GM12878 (cell line): Measurements from ENCODE around the gene ZNF177. TPM values are rescaled to one million over a fixed set of nuclear protein-coding genes. Genes with fewer than 3 reads are reported as not detected.

ENCODE experiments used
- ATAC-seq: fragments of 200-7000 bp; cut with Tn5 transposase; 3 replicates; pipeline ENCODE4 v1.9.1; 2020; ENCODE audit warnings: mild to moderate bottlenecking, moderate library complexity
- BruUV-seq: library from RNA; stranded (reverse); fragments of 400-500 nt; replicated peaks from 2 replicates; lab custom pipeline; 2021; lab: Mats Ljungman, UMichigan
- CTCF ChIA-PET: fragments of 300-600 bp; sonication (Branson Sonifier 250); formaldehyde crosslinking; extraction: SDS; loops from one replicate; lab custom pipeline; 2021; ENCODE audit warnings: inconsistent platforms; lab: Yijun Ruan, JAX
- POLR2A ChIA-PET: fragments of 350-600 bp; formaldehyde crosslinking; extraction: SDS; loops from one replicate; lab custom pipeline; 2021; ENCODE audit warnings: inconsistent platforms; lab: Charles Lee
- RAD21 ChIA-PET: fragments of 300-600 bp; sonication (Branson Sonifier 250); formaldehyde crosslinking; loops from one replicate; lab custom pipeline; 2023; ENCODE audit warnings: antibody characterized with exemption; ENCODE audit not compliant: unreplicated experiment; lab: Charles Lee
- SMC1A ChIA-PET: fragments of 300-600 bp; sonication (Branson Sonifier 250); formaldehyde crosslinking; loops from one replicate; lab custom pipeline; 2023; ENCODE audit not compliant: unreplicated experiment, uncharacterized antibody; lab: Charles Lee
- DNase-seq: peaks from one replicate; pipeline ENCODE4 v3.0.0-alpha.2; 2011; ENCODE audit warnings: low read depth, low spot score
- FAIRE-seq: peaks from 3 replicates; lab custom pipeline; 2011; peaks lifted over from hg19 to GRCh38; lab: Jason Lieb, UNC
- H2AFZ ChIP-seq: 2 replicates; pipeline ENCODE4 v1.6.0; 2011; ENCODE audit warnings: low read depth, low read length, control low read depth; ENCODE audit not compliant: control insufficient read depth
- H3K27ac ChIP-seq: 2 replicates; pipeline ENCODE4 v1.5.1; 2011; ENCODE audit warnings: control low read depth; ENCODE audit not compliant: control insufficient read depth, insufficient read depth
- H3K27me3 ChIP-seq, 2 experiments: replicated peaks in 1 of 2; 2 replicates each; pipeline versions ENCODE4 v1.6.0 to v1.6.1; 2011; ENCODE audit warnings: low read length in 1 of 2; ENCODE audit not compliant: control insufficient read depth in 2 of 2, insufficient read depth in 2 of 2
- H3K36me3 ChIP-seq, 2 experiments: 2 replicates each; pipeline ENCODE4 v1.5.1; 2011; ENCODE audit warnings: low read length in 1 of 2; ENCODE audit not compliant: control insufficient read depth in 2 of 2, insufficient read depth in 2 of 2
- H3K4me1 ChIP-seq: 2 replicates; pipeline ENCODE4 v1.6.1; 2011; ENCODE audit warnings: mild to moderate bottlenecking, low read length, moderate library complexity, mixed read lengths; ENCODE audit not compliant: control insufficient read depth, insufficient read depth
- H3K4me2 ChIP-seq: 2 replicates; pipeline ENCODE4 v1.6.0; 2011; ENCODE audit warnings: control low read depth; ENCODE audit not compliant: control insufficient read depth, insufficient read depth
- H3K4me3 ChIP-seq: fragments of 200-600 bp; sonication (generic); 2 replicates; pipeline ENCODE4 v1.5.1; 2016
- H3K79me2 ChIP-seq: 2 replicates; pipeline ENCODE4 v1.6.0; 2011; ENCODE audit warnings: low read length; ENCODE audit not compliant: control insufficient read depth, insufficient read depth
- H3K9ac ChIP-seq: 2 replicates; pipeline ENCODE4 v1.8.0; 2011; ENCODE audit warnings: low read length, control low read depth, mixed read lengths; ENCODE audit not compliant: control insufficient read depth, insufficient read depth
- H3K9me3 ChIP-seq: replicated peaks from 3 replicates; pipeline ENCODE4 v1.5.1; 2011; ENCODE audit warnings: mild to moderate bottlenecking, low read length; ENCODE audit not compliant: control insufficient read depth, insufficient read depth
- H4K20me1 ChIP-seq: 2 replicates; pipeline ENCODE4 v1.6.0; 2011; ENCODE audit not compliant: control insufficient read depth, insufficient read depth
- CREM ChIP-seq: IDR thresholded peaks from 2 replicates; pipeline ENCODE4 v1.6.1; 2014; ENCODE audit warnings: antibody characterized with exemption, low read depth
- EGR1 ChIP-seq, 2 experiments: IDR thresholded peaks; 1 replicate in 1 of 2; 2 replicates in 1 of 2; pipeline ENCODE4 v1.6.1; 2011 to 2012; ENCODE audit warnings: low read depth in 2 of 2, low read length in 2 of 2, borderline replicate concordance in 1 of 2, mild to moderate bottlenecking in 1 of 2, moderate library complexity in 1 of 2
- RAD21 ChIP-seq: IDR thresholded peaks from 2 replicates; pipeline ENCODE4 v1.6.1; 2011; ENCODE audit warnings: mild to moderate bottlenecking, low read depth, low read length, moderate library complexity; ENCODE audit not compliant: insufficient read depth
- TCF7 ChIP-seq: IDR thresholded peaks from 2 replicates; pipeline ENCODE4 v1.6.1; 2014; ENCODE audit warnings: antibody characterized with exemption, borderline replicate concordance
- WGBS: methylation state at CpG from one replicate; pipeline ENCODE4 v1.1.6; 2016; ENCODE audit warnings: low lambda C conversion rate; ENCODE audit not compliant: insufficient replicate concordance, insufficient coverage; ENCODE audit errors: missing lambda C conversion rate; 5-methylcytosine and 5-hydroxymethylcytosine counted together
- in situ Hi-C: fragments of 300-500 bp; cut with MboI; formaldehyde crosslinking; loops from 9 replicates; pipeline ENCODE4 v1.14.3; 2018; ENCODE audit warnings: mixed read lengths
- intact Hi-C: fragments of 100-400 bp; cut with micrococcal nuclease; formaldehyde crosslinking; loops from one replicate; pipeline ENCODE4 v1.14.2; 2022; ENCODE audit not compliant: unreplicated experiment
- polyA plus RNA-seq, 11 experiments: library from polyadenylated mRNA; depleted of rRNA in 4 of 11; unstranded in 6 of 11; stranded (reverse) in 5 of 11; fragments of >200 nt; fragmentation: Nextera tagmentation in 4 of 11; fragmentation: Illumina TruSeq in 1 of 11; extraction: Ambion mirVana in 4 of 11; extraction: Trizol in 1 of 11; gene quantifications; 1 replicate in 1 of 11; 2 replicates in 10 of 11; pipeline versions ENCODE4 v1.2.1 to v1.2.3, GENCODE V29; 2011 to 2016; ENCODE audit warnings: inconsistent platforms in 2 of 11, missing spikeins in 2 of 11, low read depth in 1 of 11
- total RNA-seq, 4 experiments: library from RNA; depleted of rRNA in 3 of 4; stranded (reverse); fragments of >200 nt in 3 of 4; fragmentation: Illumina TruSeq in 1 of 4; extraction: Trizol in 1 of 4; gene quantifications; 2 replicates each; pipeline versions ENCODE4 v1.2.1 to v1.2.3, GENCODE V29; 2013 to 2021
- TF ChIP-seq, protein P1 (sequence below): IDR thresholded peaks from 2 replicates; pipeline ENCODE4 v1.6.1; 2012; ENCODE audit warnings: low read depth, low read length, improper control_type of control experiment
- TF ChIP-seq, protein P2 (sequence below), 3 experiments: IDR thresholded peaks in 2 of 3; conservative IDR thresholded peaks in 1 of 3; 2 replicates each; pipeline ENCODE4 v1.5.1; 2011; ENCODE audit warnings: low read depth in 3 of 3, low read length in 3 of 3, mild to moderate bottlenecking in 3 of 3, control low read depth in 2 of 3, moderate library complexity in 2 of 3, inconsistent platforms in 1 of 3, mixed read lengths in 1 of 3; ENCODE audit not compliant: control insufficient read depth in 2 of 3, insufficient read depth in 1 of 3; ENCODE audit errors: extremely low read depth in 1 of 3

The ZNF177 gene
- total and polyA plus RNA-seq, 10 of the 15 experiments (the other 5 are each of a cell fraction or from before 2014, with no cell fraction given): 0.05 to 0.98 (median 0.31) TPM; not detected in 1

DNA sequence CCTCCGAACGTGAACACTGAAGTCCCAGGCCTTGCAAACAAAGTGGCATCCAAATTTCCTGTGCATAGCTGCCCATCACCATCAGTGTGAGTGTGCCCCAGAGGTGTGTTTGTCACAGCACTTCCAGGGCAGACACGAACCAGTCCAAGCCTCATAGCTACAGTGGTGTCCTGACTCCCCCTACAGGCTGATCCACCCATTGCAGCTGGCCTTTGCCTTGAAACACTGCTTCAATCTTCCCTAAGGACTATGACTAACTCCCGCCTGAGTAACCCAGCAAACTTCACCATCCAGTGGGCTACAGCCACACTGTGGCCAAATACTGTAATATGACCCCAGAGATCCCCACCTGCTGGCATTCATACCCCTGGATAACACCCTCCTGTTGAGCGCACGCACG, 68.7 kb downstream of the ZNF177 start:
- intact Hi-C loops (loop anchor here (10.0 kb wide), 1 partner anchor 117 kb away; no protein-coding TSS in a partner anchor), in situ Hi-C loops (no loop called here)
- Histone ChIP-seq H3K4me2 (no peak overlapping the region), H2AFZ (no peak overlapping the region), H4K20me1 (no peaks in the 10 kb centered on the region), H3K27me3 (no peaks in the 10 kb centered on the region), H3K4me1 (no peaks in the 10 kb centered on the region), H3K9me3 (peaks cover 1% of the 10 kb centered on the region; the same call in 2 of the 3 replicates), H3K27ac (no peak overlapping the region), H3K36me3 (peaks cover 0 to 16% of the 10 kb centered on the region in 2 experiments), H3K79me2 (peaks cover 6% of the 10 kb centered on the region), H3K9ac (no peak overlapping the region), H3K4me3 (no peak overlapping the region)
- TF ChIP-seq EGR1 (IDR thresholded peaks at IDR 0.05; ENCODE audit: borderline replicate concordance in 1 of 2, low read depth in 2 of 2, low read length in 2 of 2) (no peak), TCF7 (no peak), RAD21 (0 out of 2 replicates have a peak, but pooled peaks have one; percentile 24), CREM (no peak)
- TF ChIP-seq, protein P1, sequence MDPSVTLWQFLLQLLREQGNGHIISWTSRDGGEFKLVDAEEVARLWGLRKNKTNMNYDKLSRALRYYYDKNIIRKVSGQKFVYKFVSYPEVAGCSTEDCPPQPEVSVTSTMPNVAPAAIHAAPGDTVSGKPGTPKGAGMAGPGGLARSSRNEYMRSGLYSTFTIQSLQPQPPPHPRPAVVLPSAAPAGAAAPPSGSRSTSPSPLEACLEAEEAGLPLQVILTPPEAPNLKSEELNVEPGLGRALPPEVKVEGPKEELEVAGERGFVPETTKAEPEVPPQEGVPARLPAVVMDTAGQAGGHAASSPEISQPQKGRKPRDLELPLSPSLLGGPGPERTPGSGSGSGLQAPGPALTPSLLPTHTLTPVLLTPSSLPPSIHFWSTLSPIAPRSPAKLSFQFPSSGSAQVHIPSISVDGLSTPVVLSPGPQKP: no peak
- TF ChIP-seq, protein P2, sequence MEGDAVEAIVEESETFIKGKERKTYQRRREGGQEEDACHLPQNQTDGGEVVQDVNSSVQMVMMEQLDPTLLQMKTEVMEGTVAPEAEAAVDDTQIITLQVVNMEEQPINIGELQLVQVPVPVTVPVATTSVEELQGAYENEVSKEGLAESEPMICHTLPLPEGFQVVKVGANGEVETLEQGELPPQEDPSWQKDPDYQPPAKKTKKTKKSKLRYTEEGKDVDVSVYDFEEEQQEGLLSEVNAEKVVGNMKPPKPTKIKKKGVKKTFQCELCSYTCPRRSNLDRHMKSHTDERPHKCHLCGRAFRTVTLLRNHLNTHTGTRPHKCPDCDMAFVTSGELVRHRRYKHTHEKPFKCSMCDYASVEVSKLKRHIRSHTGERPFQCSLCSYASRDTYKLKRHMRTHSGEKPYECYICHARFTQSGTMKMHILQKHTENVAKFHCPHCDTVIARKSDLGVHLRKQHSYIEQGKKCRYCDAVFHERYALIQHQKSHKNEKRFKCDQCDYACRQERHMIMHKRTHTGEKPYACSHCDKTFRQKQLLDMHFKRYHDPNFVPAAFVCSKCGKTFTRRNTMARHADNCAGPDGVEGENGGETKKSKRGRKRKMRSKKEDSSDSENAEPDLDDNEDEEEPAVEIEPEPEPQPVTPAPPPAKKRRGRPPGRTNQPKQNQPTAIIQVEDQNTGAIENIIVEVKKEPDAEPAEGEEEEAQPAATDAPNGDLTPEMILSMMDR (IDR thresholded peaks at IDR 0.05 in 2 of 3, conservative IDR thresholded peaks at IDR 0.05 in 1 of 3; ENCODE audit: control insufficient read depth in 2 of 3, extremely low read depth in 1 of 3, insufficient read depth in 1 of 3, low read depth in 3 of 3, low read length in 3 of 3): peak; percentile 14 to 41 (median 25); a peak in 3 of 6 replicates
- ChIA-PET POLR2A (no interaction called here), RAD21 (interaction anchor here (0.6 kb wide), 1 partner anchor 223 kb away, joined by 3 read pairs; no protein-coding TSS in a partner anchor), CTCF (interaction anchor here (0.6 to 1.3 kb wide), 3 partner anchors 14 to 296 kb away, joined by 3 to 4 read pairs (median 3); no protein-coding TSS in a partner anchor), SMC1A (no interaction called here)
- FAIRE-seq (no peak), ATAC-seq (no peak), DNase-seq (no peak)
- WGBS: 99% methylated on average over 7 of the region's 7 CpGs
- no TSS peak for BruUV-seq

Other genes with a start within 250 kb of the ZNF177 start
Only the 7 nearest of the 12 such genes appear.
- not detected in 2 replicates for gene OR7D4, start 143.4 kb upstream of the ZNF177 start, total RNA-seq (2014; rRNA removed)
- gene OR7D4, start 143.4 kb upstream of the ZNF177 start, total RNA-seq (2014; rRNA removed; fragmentation: Illumina TruSeq; extraction: Trizol): not detected in 2 replicates
- not detected in 2 replicates for gene OR7D4, start 143.4 kb upstream of the ZNF177 start, total RNA-seq (2021)
- gene OR7D4, start 143.4 kb upstream of the ZNF177 start, polyA plus RNA-seq (2011; rRNA removed): not detected in 2 replicates
- not detected in 2 replicates for gene OR7D4, start 143.4 kb upstream of the ZNF177 start, polyA plus RNA-seq (2014; fragmentation: Illumina TruSeq; extraction: Trizol)
- not detected for gene OR7D4, start 143.4 kb upstream of the ZNF177 start, polyA plus RNA-seq (2014; fragmentation: Nextera tagmentation; extraction: Ambion mirVana)
- gene OR7D4, start 143.4 kb upstream of the ZNF177 start, polyA plus RNA-seq (2014; rRNA removed): not detected in 2 replicates
- gene OR7D4, start 143.4 kb upstream of the ZNF177 start, polyA plus RNA-seq (2016; fragmentation: Nextera tagmentation; extraction: Ambion mirVana): not detected
- not detected in 2 replicates for gene OR7E24, start 112.1 kb upstream of the ZNF177 start, total RNA-seq (2014; rRNA removed)
- gene OR7E24, start 112.1 kb upstream of the ZNF177 start, total RNA-seq (2014; rRNA removed; fragmentation: Illumina TruSeq; extraction: Trizol): not detected in 2 replicates
- not detected in 2 replicates for gene OR7E24, start 112.1 kb upstream of the ZNF177 start, total RNA-seq (2021)
- gene OR7E24, start 112.1 kb upstream of the ZNF177 start, polyA plus RNA-seq (2011; rRNA removed): not detected in 2 replicates
- not detected in 2 replicates for gene OR7E24, start 112.1 kb upstream of the ZNF177 start, polyA plus RNA-seq (2014; fragmentation: Illumina TruSeq; extraction: Trizol)
- gene OR7E24, start 112.1 kb upstream of the ZNF177 start, polyA plus RNA-seq (2014; fragmentation: Nextera tagmentation; extraction: Ambion mirVana): not detected
- gene OR7E24, start 112.1 kb upstream of the ZNF177 start, polyA plus RNA-seq (2014; rRNA removed): not detected in 2 replicates
- not detected for gene OR7E24, start 112.1 kb upstream of the ZNF177 start, polyA plus RNA-seq (2016; fragmentation: Nextera tagmentation; extraction: Ambion mirVana)
- 2.1 and 3.0 TPM in 2 replicates for gene ZNF699, start 53.2 kb upstream of the ZNF177 start, total RNA-seq (2014; rRNA removed)
- gene ZNF699, start 53.2 kb upstream of the ZNF177 start, total RNA-seq (2014; rRNA removed; fragmentation: Illumina TruSeq; extraction: Trizol): 2.6 and 2.9 TPM in 2 replicates
- 2.2 and 3.6 TPM in 2 replicates for gene ZNF699, start 53.2 kb upstream of the ZNF177 start, total RNA-seq (2021)
- gene ZNF699, start 53.2 kb upstream of the ZNF177 start, polyA plus RNA-seq (2011; rRNA removed): 2.4 and 3.9 TPM in 2 replicates
- gene ZNF699, start 53.2 kb upstream of the ZNF177 start, polyA plus RNA-seq (2014; fragmentation: Illumina TruSeq; extraction: Trizol): 1.7 and 2.4 TPM in 2 replicates
- under 1 TPM; 0.04 to 0.31 TPM for gene ZNF699, start 53.2 kb upstream of the ZNF177 start, polyA plus RNA-seq (2014; fragmentation: Nextera tagmentation; extraction: Ambion mirVana)
- gene ZNF699, start 53.2 kb upstream of the ZNF177 start, polyA plus RNA-seq (2014; rRNA removed): 1.5 and 1.7 TPM in 2 replicates
- 1 to 10 TPM; 1.4 to 1.5 TPM for gene ZNF699, start 53.2 kb upstream of the ZNF177 start, polyA plus RNA-seq (2016; fragmentation: Nextera tagmentation; extraction: Ambion mirVana)
- 4.4 and 8.1 TPM in 2 replicates for gene ZNF559, start 38.8 kb upstream of the ZNF177 start, total RNA-seq (2014; rRNA removed)
- gene ZNF559, start 38.8 kb upstream of the ZNF177 start, total RNA-seq (2014; rRNA removed; fragmentation: Illumina TruSeq; extraction: Trizol): 10.4 and 12.4 TPM in 2 replicates
- 7.6 and 9.2 TPM in 2 replicates for gene ZNF559, start 38.8 kb upstream of the ZNF177 start, total RNA-seq (2021)
- gene ZNF559, start 38.8 kb upstream of the ZNF177 start, polyA plus RNA-seq (2011; rRNA removed): 13.8 and 23.6 TPM in 2 replicates
- gene ZNF559, start 38.8 kb upstream of the ZNF177 start, polyA plus RNA-seq (2014; fragmentation: Illumina TruSeq; extraction: Trizol): 8.2 and 12.0 TPM in 2 replicates
- 10 to 100 TPM in 1 of 2 experiments, 1 to 10 TPM in 1; 6.1 to 10.2 TPM for gene ZNF559, start 38.8 kb upstream of the ZNF177 start, polyA plus RNA-seq (2014; fragmentation: Nextera tagmentation; extraction: Ambion mirVana)
- 6.2 and 8.2 TPM in 2 replicates for gene ZNF559, start 38.8 kb upstream of the ZNF177 start, polyA plus RNA-seq (2014; rRNA removed)
- 10 to 100 TPM in 1 of 2 experiments, 1 to 10 TPM in 1; 9.4 to 12.2 TPM for gene ZNF559, start 38.8 kb upstream of the ZNF177 start, polyA plus RNA-seq (2016; fragmentation: Nextera tagmentation; extraction: Ambion mirVana)
- 25.0 and 30.5 TPM in 2 replicates for gene ZNF266, start 72.6 kb downstream of the ZNF177 start, total RNA-seq (2014; rRNA removed)
- gene ZNF266, start 72.6 kb downstream of the ZNF177 start, total RNA-seq (2014; rRNA removed; fragmentation: Illumina TruSeq; extraction: Trizol): 25.0 and 27.3 TPM in 2 replicates
- 29.9 and 30.9 TPM in 2 replicates for gene ZNF266, start 72.6 kb downstream of the ZNF177 start, total RNA-seq (2021)
- gene ZNF266, start 72.6 kb downstream of the ZNF177 start, polyA plus RNA-seq (2011; rRNA removed): 67.7 and 89.1 TPM in 2 replicates
- 34.4 and 48.2 TPM in 2 replicates for gene ZNF266, start 72.6 kb downstream of the ZNF177 start, polyA plus RNA-seq (2014; fragmentation: Illumina TruSeq; extraction: Trizol)
- 10 to 100 TPM in 1 of 2 experiments, 1 to 10 TPM in 1; 7.7 to 11.8 TPM for gene ZNF266, start 72.6 kb downstream of the ZNF177 start, polyA plus RNA-seq (2014; fragmentation: Nextera tagmentation; extraction: Ambion mirVana)
- 32.8 and 40.2 TPM in 2 replicates for gene ZNF266, start 72.6 kb downstream of the ZNF177 start, polyA plus RNA-seq (2014; rRNA removed)
- 10 to 100 TPM; 15.2 to 15.8 TPM for gene ZNF266, start 72.6 kb downstream of the ZNF177 start, polyA plus RNA-seq (2016; fragmentation: Nextera tagmentation; extraction: Ambion mirVana)
- gene ZNF560, start 135.6 kb downstream of the ZNF177 start, total RNA-seq (2014; rRNA removed): not detected in 2 replicates
- gene ZNF560, start 135.6 kb downstream of the ZNF177 start, total RNA-seq (2014; rRNA removed; fragmentation: Illumina TruSeq; extraction: Trizol): not detected in 2 replicates
- gene ZNF560, start 135.6 kb downstream of the ZNF177 start, total RNA-seq (2021): 0.10 and 0.29 TPM in 2 replicates
- gene ZNF560, start 135.6 kb downstream of the ZNF177 start, polyA plus RNA-seq (2011; rRNA removed): not detected in 2 replicates
- not detected in 2 replicates for gene ZNF560, start 135.6 kb downstream of the ZNF177 start, polyA plus RNA-seq (2014; fragmentation: Illumina TruSeq; extraction: Trizol)
- under 1 TPM; 0.08 to 0.13 TPM for gene ZNF560, start 135.6 kb downstream of the ZNF177 start, polyA plus RNA-seq (2014; fragmentation: Nextera tagmentation; extraction: Ambion mirVana)
- 0.03 TPM in 1 of 2 replicates, not detected in the other for gene ZNF560, start 135.6 kb downstream of the ZNF177 start, polyA plus RNA-seq (2014; rRNA removed)
- gene ZNF560, start 135.6 kb downstream of the ZNF177 start, polyA plus RNA-seq (2016; fragmentation: Nextera tagmentation; extraction: Ambion mirVana): under 1 TPM; 0.11 to 0.16 TPM
- 7.1 and 8.6 TPM in 2 replicates for gene ZNF426, start 175.6 kb downstream of the ZNF177 start, total RNA-seq (2014; rRNA removed)
- 10.0 and 10.5 TPM in 2 replicates for gene ZNF426, start 175.6 kb downstream of the ZNF177 start, total RNA-seq (2014; rRNA removed; fragmentation: Illumina TruSeq; extraction: Trizol)
- gene ZNF426, start 175.6 kb downstream of the ZNF177 start, total RNA-seq (2021): 10.1 and 11.3 TPM in 2 replicates
- gene ZNF426, start 175.6 kb downstream of the ZNF177 start, polyA plus RNA-seq (2011; rRNA removed): 3.0 and 4.0 TPM in 2 replicates
- gene ZNF426, start 175.6 kb downstream of the ZNF177 start, polyA plus RNA-seq (2014; fragmentation: Illumina TruSeq; extraction: Trizol): 6.3 and 6.5 TPM in 2 replicates
- gene ZNF426, start 175.6 kb downstream of the ZNF177 start, polyA plus RNA-seq (2014; fragmentation: Nextera tagmentation; extraction: Ambion mirVana): 1 to 10 TPM; 3.5 TPM
- gene ZNF426, start 175.6 kb downstream of the ZNF177 start, polyA plus RNA-seq (2014; rRNA removed): 3.0 and 3.8 TPM in 2 replicates
- 1 to 10 TPM; 8.3 to 9.2 TPM for gene ZNF426, start 175.6 kb downstream of the ZNF177 start, polyA plus RNA-seq (2016; fragmentation: Nextera tagmentation; extraction: Ambion mirVana)